Thyroid gland (tissue), 4 donors: ENCODE measurements around the gene CCDC158. TPM values are rescaled to one million over a fixed set of nuclear protein-coding genes. Genes with fewer than 3 reads are reported as not detected.
A peak's percentile ranks its signal among the peaks of the same experiment; 100 is the strongest.
"Not testable (repeated sequence)": the region's sequence is repeated elsewhere in the genome, so short reads cannot be mapped to it uniquely, and the experiment has no call there.

ENCODE experiments used
- DNase-seq, 2 donors: peaks; one replicate each; pipeline ENCODE4 v3.0.0-alpha.2; 2019
- H3K27ac ChIP-seq, 3 donors: fragments of 200-600 bp; sonication (generic); 1 replicate in 2 of 3; 2 replicates in 1 of 3; pipeline ENCODE4 v1.5.1; 2016 to 2019; ENCODE audit warnings: mild to moderate bottlenecking in 1 of 3, moderate library complexity in 1 of 3
- H3K27me3 ChIP-seq: fragments of 200-600 bp; sonication (generic); one replicate; pipeline ENCODE4 v1.5.1; 2019
- H3K36me3 ChIP-seq, 2 donors: fragments of 200-600 bp; sonication (generic); one replicate each; pipeline ENCODE4 v1.5.1; 2016 to 2019
- H3K4me1 ChIP-seq, 2 donors: fragments of 200-600 bp; sonication (generic); one replicate each; pipeline ENCODE4 v1.5.1; 2017 to 2019
- H3K4me3 ChIP-seq, 3 donors: fragments of 200-600 bp; sonication (generic); replicated peaks in 1 of 3; 1 replicate in 2 of 3; 2 replicates in 1 of 3; pipeline ENCODE4 v1.5.1; 2016; ENCODE audit warnings: mild to moderate bottlenecking in 1 of 3
- H3K9me3 ChIP-seq: fragments of 200-600 bp; sonication (generic); one replicate; pipeline ENCODE4 v1.5.1; 2017
- POLR2A ChIP-seq, 2 donors: fragments of 450-650 bp; IDR thresholded peaks; one replicate each; pipeline ENCODE4 v1.6.1; 2017; ENCODE audit warnings: antibody characterized with exemption in 2 of 2, mild to moderate bottlenecking in 2 of 2, moderate library complexity in 1 of 2
- WGBS, 2 donors: methylation state at CpG; one replicate each; pipeline ENCODE4 v1.1.5; 2017; 5-methylcytosine and 5-hydroxymethylcytosine counted together
- intact Hi-C: fragments of 100-400 bp; cut with DNase I; formaldehyde crosslinking; loops from one replicate; pipeline ENCODE4 v1.15.1; 2023
- total RNA-seq, 4 donors: library from RNA; depleted of rRNA; stranded (reverse); fragments of >200 nt; gene quantifications; one replicate each; pipeline ENCODE4 v1.2.3, GENCODE V29; 2016
- TF ChIP-seq, protein P1 (sequence below), 6 experiments: fragments of 200-600 bp in 3 of 6; fragments of 450-650 bp in 3 of 6; sonication (generic) in 3 of 6; IDR thresholded peaks; one replicate each; pipeline ENCODE4 v1.5.1; 2016 to 2019; ENCODE audit warnings: antibody characterized with exemption in 6 of 6, mild to moderate bottlenecking in 2 of 6, inconsistent platforms in 1 of 6, moderate library complexity in 1 of 6

CCDC158 gene
- total RNA-seq, 4 donors from 2014 or later, result 2.0 to 5.8 (median 3.5) TPM

DNA sequence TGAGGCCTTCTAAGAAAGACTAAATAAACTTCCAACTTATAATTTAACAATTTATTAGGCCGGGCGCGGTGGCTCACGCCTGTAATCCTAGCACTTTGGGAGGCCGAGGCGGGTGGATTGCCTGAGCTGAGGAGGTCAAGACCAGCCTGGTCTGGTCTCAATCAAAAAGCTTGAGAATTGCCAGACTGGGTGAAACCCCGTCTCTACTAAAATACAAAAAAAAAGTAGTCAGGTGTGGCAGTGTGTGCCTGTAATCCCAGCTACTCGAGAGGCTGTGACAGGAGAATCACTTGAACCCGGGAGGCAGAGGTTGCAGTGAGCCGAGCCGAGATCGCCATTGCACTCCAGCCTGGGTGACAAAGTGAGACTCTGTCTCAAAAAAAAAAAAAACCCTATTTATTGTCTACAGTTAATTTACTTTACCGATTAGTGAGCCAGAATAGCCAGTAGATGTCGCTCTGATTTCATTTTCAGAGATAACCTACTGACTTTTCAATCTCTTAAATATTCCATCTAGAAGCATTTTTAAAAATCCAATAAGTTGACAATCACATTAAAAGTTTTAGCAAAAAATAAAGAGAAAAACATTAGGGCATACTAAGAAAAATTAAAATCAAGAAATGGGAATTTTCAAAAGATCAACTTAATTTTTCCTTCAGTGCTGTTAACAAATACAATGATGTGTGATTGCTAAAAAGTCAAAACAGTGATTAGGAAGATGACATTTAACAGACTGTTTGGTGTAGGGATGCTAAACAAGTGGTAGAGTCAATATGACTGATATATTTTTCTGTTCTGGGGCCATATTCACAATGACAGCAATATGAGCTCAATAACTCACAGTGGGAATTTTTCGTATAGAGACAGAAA lies 9.8 kb upstream of the CCDC158 start:
- H3K4me3 ChIP-seq, result no peak overlapping the region
- H3K4me1 ChIP-seq, result no peaks in the 10 kb centered on the region
- WGBS, 2 donors, result 38 to 39% methylated on average over 15 of the region's 15 CpGs
- TF ChIP-seq, protein P1, sequence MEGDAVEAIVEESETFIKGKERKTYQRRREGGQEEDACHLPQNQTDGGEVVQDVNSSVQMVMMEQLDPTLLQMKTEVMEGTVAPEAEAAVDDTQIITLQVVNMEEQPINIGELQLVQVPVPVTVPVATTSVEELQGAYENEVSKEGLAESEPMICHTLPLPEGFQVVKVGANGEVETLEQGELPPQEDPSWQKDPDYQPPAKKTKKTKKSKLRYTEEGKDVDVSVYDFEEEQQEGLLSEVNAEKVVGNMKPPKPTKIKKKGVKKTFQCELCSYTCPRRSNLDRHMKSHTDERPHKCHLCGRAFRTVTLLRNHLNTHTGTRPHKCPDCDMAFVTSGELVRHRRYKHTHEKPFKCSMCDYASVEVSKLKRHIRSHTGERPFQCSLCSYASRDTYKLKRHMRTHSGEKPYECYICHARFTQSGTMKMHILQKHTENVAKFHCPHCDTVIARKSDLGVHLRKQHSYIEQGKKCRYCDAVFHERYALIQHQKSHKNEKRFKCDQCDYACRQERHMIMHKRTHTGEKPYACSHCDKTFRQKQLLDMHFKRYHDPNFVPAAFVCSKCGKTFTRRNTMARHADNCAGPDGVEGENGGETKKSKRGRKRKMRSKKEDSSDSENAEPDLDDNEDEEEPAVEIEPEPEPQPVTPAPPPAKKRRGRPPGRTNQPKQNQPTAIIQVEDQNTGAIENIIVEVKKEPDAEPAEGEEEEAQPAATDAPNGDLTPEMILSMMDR (IDR thresholded peaks at IDR 0.05), result peak; percentile 39 to 95 (median 61)
- TF ChIP-seq POLR2A (IDR thresholded peaks at IDR 0.05), result no peak
- no peaks in the 10 kb centered on the region for H3K36me3 ChIP-seq
- no peaks in the 10 kb centered on the region for H3K9me3 ChIP-seq
- H3K27ac ChIP-seq, result no peak overlapping the region
- H3K27me3 ChIP-seq, result no peaks in the 10 kb centered on the region
- peak in 1 of 2 donors; percentile 19 for DNase-seq
- intact Hi-C loops, result loop anchor here (5.0 kb wide), 1 partner anchor 72 kb away; no protein-coding TSS in a partner anchor

DNA sequence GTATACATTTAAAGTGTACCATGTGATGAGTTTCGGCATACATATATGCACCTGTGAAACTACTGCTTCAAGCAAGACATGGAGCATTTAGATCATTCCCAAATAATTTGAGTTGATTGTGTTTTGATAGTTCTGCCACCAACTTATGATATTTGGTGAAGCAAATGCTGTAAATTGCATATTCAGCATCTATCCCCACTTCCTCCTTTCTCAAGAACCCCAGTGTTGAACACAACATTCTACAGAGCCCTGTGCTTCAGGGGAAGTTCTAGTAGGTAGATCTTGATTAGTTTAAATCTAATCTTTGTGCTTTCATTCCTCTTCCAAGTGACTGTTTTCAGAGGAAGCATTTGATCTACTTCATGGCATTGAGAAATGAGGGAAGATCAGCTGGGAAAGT lies 8.7 kb upstream of the CCDC158 start:
- Histone ChIP-seq H3K9me3 (no peaks in the 10 kb centered on the region), H3K27me3 (no peaks in the 10 kb centered on the region), H3K4me1 (no peaks in the 10 kb centered on the region), H3K27ac (no peak overlapping the region), H3K4me3 (no peak overlapping the region), H3K36me3 (no peaks in the 10 kb centered on the region)
- DNase-seq, result no peak
- no peak for TF ChIP-seq POLR2A (IDR thresholded peaks at IDR 0.05)
- TF ChIP-seq, protein P1 (IDR thresholded peaks at IDR 0.05), result no peak
- WGBS, 2 donors, result 94 to 97% methylated on average over 1 of the region's 1 CpG
- intact Hi-C loops, result loop anchor here (5.0 kb wide), 1 partner anchor 73 kb away; no protein-coding TSS in a partner anchor

DNA sequence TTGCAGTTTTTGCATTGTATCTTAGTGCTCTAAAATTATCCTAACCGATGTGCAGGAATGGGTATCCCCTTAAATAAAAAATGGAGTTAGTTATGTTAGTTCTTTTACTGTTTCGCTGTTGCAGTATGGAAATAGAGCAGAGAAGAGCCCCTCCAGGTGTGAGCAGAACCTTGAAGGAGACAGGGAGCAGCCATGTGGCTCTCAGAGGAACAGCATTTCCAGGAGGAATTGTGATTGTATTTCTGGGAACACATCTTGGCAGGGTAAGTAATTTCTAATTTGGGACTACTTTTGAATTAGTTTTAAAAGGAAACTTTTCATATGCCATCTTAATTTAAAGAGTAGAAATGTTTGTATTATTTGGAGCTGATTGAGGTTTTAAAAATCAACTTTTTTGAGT lies 5.3 kb upstream of the CCDC158 start:
- no peak overlapping the region for H3K4me3 ChIP-seq
- H3K4me1 ChIP-seq, result peaks cover 2 to 5% of the 10 kb centered on the region in 2 donors
- no peaks in the 10 kb centered on the region for H3K27me3 ChIP-seq
- WGBS, 2 donors, result 60% methylated on average over 2 of the region's 2 CpGs
- no peak overlapping the region for H3K27ac ChIP-seq
- DNase-seq, result no peak
- TF ChIP-seq, protein P1 (IDR thresholded peaks at IDR 0.05), result peak in 1 of 6 experiments; percentile 13
- no peak for TF ChIP-seq POLR2A (IDR thresholded peaks at IDR 0.05)
- no peaks in the 10 kb centered on the region for H3K36me3 ChIP-seq
- H3K9me3 ChIP-seq, result no peaks in the 10 kb centered on the region
- intact Hi-C loops, result no loop called here

DNA sequence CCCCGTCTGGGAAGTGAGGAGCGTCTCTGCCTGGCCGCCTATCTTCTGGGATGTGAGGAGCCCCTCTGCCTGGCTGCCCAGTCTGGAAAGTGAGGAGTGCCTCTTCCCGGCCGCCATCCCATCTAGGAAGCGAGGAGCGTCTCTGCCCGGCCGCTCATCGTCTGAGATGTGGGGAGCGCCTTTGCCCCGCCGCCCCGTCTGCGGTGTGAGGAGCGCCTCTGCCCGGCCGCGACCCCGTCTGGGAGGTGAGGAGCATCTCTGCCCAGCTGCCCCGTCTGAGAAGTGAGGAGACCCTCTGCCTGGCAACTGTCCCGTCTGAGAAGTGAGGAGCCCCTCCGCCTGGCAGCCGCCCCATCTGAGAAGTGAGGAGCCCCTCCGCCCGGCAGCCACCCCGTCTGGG lies 2.2 kb upstream of the CCDC158 start:
- WGBS, 2 donors, result 94 to 100% methylated on average over 3 to 6 of the region's 27 CpGs
- H3K27me3 ChIP-seq, H3K36me3 ChIP-seq, intact Hi-C loops, DNase-seq, H3K4me3 ChIP-seq, H3K4me1 ChIP-seq, H3K9me3 ChIP-seq, H3K27ac ChIP-seq: not testable (repeated sequence)

DNA sequence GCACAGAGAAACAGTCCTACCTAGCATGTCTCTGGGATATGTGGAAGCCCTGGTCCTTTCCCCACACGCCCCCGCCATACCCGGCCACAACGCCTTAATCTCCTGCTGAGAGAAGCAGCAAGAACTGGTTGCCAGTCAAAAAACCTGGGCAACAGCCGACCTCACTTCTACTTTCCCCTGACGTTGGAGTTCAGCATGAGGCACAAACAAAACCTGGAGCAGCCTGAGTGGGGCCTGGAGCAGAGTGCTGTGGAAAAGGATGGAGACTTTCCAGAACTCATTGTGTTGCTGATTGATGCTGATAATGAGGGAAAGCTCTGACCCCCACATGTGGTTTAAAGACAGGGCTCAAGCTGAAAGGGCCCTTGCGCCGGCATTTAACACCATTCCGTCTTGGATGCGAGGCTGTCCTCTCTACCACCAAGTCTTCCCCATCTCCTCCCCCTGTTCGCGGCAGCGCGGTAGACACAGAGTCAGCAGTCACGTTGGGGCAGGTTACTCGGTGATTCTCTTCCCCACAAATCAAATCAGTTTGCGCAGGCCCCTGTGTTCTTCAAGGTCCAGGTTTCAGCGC lies 666 bp downstream of the CCDC158 start:
- WGBS, 2 donors, result 47 to 52% methylated on average over 18 of the region's 18 CpGs
- intact Hi-C loops, result no loop called here
- Histone ChIP-seq H3K36me3 (no peaks in the 10 kb centered on the region), H3K4me1 (peaks cover 3 to 5% of the 10 kb centered on the region in 2 donors), H3K27ac (no peak overlapping the region), H3K4me3 (peak overlapping the region; percentile 22 to 58 (median 38)), H3K9me3 (no peaks in the 10 kb centered on the region), H3K27me3 (no peaks in the 10 kb centered on the region)
- DNase-seq, result peak; percentile 22 to 32
- TF ChIP-seq, protein P1 (IDR thresholded peaks at IDR 0.05), result no peak
- no peak for TF ChIP-seq POLR2A (IDR thresholded peaks at IDR 0.05)
